Large intestine (tissue), 3 donors: Measurements from ENCODE around the gene RFX4. TPM values are rescaled to one million over a fixed set of nuclear protein-coding genes. Genes with fewer than 3 reads are reported as not detected.

Source experiments
- DNase-seq, 2 donors: peaks; one replicate each; pipeline versions ENCODE4 v3.0.0 to v3.0.0-alpha.2; 2013
- H3K27ac ChIP-seq: one replicate; pipeline ENCODE4 v1.5.1; 2013; ENCODE audit warnings: low read length
- H3K27me3 ChIP-seq: 2 replicates; pipeline ENCODE4 v1.6.1; 2013; ENCODE audit warnings: low read length; ENCODE audit not compliant: control insufficient read depth, insufficient read depth
- H3K36me3 ChIP-seq: 2 replicates; pipeline ENCODE4 v1.6.1; 2013; ENCODE audit warnings: low read length; ENCODE audit not compliant: control insufficient read depth, insufficient read depth
- H3K4me1 ChIP-seq: one replicate; pipeline ENCODE4 v1.6.1; 2013; ENCODE audit warnings: low read length; ENCODE audit not compliant: control insufficient read depth, insufficient read depth
- H3K4me3 ChIP-seq: one replicate; pipeline ENCODE4 v1.5.1; 2013; ENCODE audit warnings: low read length
- H3K9me3 ChIP-seq: one replicate; pipeline ENCODE4 v1.6.1; 2013; ENCODE audit warnings: mild to moderate bottlenecking, low read depth, low read length, moderate library complexity; ENCODE audit not compliant: control insufficient read depth
- WGBS: methylation state at CpG from one replicate; pipeline ENCODE4 v1.1.5; 2013; ENCODE audit warnings: low lambda C conversion rate; ENCODE audit not compliant: insufficient coverage; 5-methylcytosine and 5-hydroxymethylcytosine counted together
- polyA plus RNA-seq: library from polyadenylated mRNA; unstranded; fragments of 120-200 nt; gene quantifications from one replicate; pipeline ENCODE4 v1.2.1, GENCODE V29; 2013

Gene RFX4
- polyA plus RNA-seq, 1 donor = 0.13 TPM

GRCh38 chr12:106773286-106774004, 190.6 kb downstream of the RFX4 start:
- peaks cover 6% of the 10 kb centered on the region for H3K4me1 ChIP-seq
- H3K36me3 ChIP-seq = no peaks in the 10 kb centered on the region
- no peak for DNase-seq
- peaks cover 9% of the 10 kb centered on the region for H3K27me3 ChIP-seq
- peak overlapping the region; percentile 73 for H3K4me3 ChIP-seq
- H3K9me3 ChIP-seq = no peaks in the 10 kb centered on the region
- peak overlapping the region; percentile 95 for H3K27ac ChIP-seq
- no CpG with 5 or more reads among the region's 25 CpGs for whole genome bisulfite sequencing

DNA sequence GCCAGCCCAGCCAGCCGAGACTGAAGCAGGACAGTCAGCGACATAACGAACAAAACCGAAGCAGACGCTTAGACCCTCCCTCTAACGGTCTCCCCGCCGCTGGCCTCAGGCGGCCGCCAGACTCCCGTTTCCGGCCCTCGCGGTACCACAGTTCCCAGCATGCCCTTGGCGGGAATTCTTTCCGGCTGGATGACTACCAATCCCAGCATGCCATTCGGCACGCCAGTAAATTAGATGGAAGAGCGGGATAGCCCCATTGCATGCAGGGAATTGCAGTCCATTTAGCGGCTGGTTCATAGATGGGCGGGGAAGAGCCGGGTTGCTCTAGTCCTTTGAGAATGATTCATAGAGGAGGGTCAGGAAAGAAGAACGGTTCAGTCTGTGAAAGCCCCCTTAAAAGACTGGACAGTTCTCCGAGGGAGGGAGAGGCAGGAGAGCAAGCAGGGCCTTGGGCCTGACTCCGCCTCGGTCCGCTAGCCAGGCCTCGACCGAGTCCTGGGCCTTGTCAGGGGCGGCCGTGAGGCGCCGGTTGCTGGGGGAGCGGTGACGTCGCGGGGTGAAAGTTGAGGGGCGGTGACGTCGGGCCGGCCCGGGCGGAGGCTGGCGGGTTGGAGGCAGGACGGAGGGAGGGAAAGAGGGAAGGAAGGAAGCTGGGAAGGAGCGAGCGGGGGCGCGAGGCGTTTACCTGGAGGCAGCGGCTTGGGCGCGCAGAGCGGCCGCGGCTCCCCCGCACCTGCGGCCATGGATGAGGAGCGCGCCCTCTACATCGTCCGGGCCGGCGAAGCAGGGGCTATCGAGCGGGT, 191.4 kb downstream of the RFX4 start, which contains the start of gene RIC8B:
Gene RIC8B, plus strand, starts transcription at position 678 of the 803 bp plus-strand sequence. Its CDS starts 64 bp downstream, at position 742.
- WGBS = 0% methylated on average over 2 of the region's 66 CpGs
- DNase-seq = peak; percentile 98 to 100
- peaks cover 3% of the 10 kb centered on the region for H3K27me3 ChIP-seq
- H3K36me3 ChIP-seq = no peaks in the 10 kb centered on the region
- H3K4me3 ChIP-seq = peak within 1 kb of the TSS; percentile 73
- peak within 1 kb of the TSS; percentile 95 for H3K27ac ChIP-seq
- H3K4me1 ChIP-seq = peaks cover 6% of the 10 kb centered on the region
- H3K9me3 ChIP-seq = no peaks in the 10 kb centered on the region

DNA sequence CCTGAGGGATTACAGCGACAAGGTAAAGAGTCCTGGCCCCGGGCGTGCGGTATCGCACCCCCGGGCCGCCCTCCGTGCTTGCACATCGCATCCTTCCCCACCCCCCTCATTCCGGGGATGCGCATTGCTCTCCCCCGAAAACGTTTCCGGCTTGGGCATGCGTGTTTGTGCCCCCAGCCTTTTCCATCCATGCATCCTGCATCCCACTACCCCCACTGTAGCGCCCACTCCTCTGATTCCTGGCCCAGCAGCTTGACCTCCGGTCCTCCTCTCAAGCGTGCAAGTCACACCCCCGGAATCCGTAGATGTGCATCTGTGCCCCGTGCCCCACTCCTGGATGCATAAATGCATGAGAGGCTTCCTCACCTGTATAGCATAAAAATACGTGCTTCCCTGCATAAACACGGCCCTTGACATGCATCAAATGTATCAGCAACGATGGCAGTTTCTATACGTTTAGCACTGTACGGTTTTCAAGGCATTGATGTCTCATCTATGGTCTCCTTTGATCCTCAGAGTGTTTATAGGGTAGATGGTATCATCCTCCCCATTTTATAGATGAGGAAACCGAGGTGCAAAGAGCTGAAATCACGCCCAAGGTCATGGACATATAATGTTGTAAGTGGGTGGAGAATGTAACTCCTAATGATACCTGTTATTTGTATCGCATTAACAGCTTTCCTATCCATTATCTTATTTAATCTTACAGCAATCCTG, 192.2 kb downstream of the RFX4 start:
- H3K4me3 ChIP-seq = peak overlapping the region; percentile 73
- no peaks in the 10 kb centered on the region for H3K27me3 ChIP-seq
- peak overlapping the region; percentile 95 for H3K27ac ChIP-seq
- H3K4me1 ChIP-seq = peaks cover 9% of the 10 kb centered on the region
- no peaks in the 10 kb centered on the region for H3K36me3 ChIP-seq
- no peaks in the 10 kb centered on the region for H3K9me3 ChIP-seq
- WGBS = 43% methylated on average over 1 of the region's 29 CpGs
- no peak for DNase-seq

GRCh38 chr12:106776897-106777296, 194.1 kb downstream of the RFX4 start:
- WGBS = no CpG with 5 or more reads among the region's 5 CpGs
- Histone ChIP-seq H3K36me3 (no peaks in the 10 kb centered on the region), H3K27ac (no peak overlapping the region), H3K4me1 (peaks cover 9% of the 10 kb centered on the region), H3K9me3 (no peaks in the 10 kb centered on the region), H3K27me3 (no peaks in the 10 kb centered on the region), H3K4me3 (no peak overlapping the region)
- DNase-seq = no peak

DNA sequence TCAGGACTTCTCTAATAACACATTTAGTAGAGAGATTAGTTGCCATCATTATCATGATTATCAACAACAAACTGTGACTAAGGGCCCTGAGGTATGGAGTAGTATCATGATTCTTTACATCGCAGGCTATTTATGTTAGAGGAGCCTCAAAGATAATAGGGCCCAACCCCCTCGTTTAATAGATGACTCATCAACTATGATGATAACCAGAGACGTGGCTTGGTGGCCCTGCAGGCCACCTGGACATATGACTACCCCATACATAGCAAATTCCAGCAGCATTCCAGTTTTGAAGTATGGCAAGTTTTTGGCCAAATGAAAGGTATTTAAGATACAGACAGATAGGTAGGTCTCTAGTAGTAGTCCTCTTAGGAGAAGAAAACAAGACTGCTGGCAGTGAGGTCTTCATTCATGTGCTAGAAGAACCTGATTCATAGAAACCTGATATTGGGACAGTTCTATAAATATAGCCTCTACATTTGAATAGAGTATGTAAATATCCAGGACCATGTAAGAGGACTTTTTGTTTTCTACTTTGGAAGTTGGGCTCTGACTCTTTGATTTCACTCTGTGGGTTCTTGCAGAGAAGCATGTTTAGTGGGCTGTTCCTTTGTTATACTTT, 197.3 kb downstream of the RFX4 start:
- Histone ChIP-seq H3K27ac (no peak overlapping the region), H3K4me3 (no peak overlapping the region), H3K36me3 (peaks cover 7% of the 10 kb centered on the region), H3K9me3 (no peaks in the 10 kb centered on the region), H3K4me1 (peaks cover 8% of the 10 kb centered on the region), H3K27me3 (no peaks in the 10 kb centered on the region)
- DNase-seq = no peak
- no CpG with 5 or more reads among the region's 3 CpGs for WGBS

- Histone ChIP-seq H3K9me3 (no peaks in the 10 kb centered on the region), H3K4me3 (no peak overlapping the region), H3K36me3 (peaks cover 9% of the 10 kb centered on the region), H3K4me1 (peaks cover 3% of the 10 kb centered on the region), H3K27me3 (no peaks in the 10 kb centered on the region), H3K27ac (no peak overlapping the region)
- DNase-seq = no peak
- WGBS = no CpG with 5 or more reads among the region's 1 CpG
Measured at GRCh38 chr12:106782619-106783018, 199.8 kb downstream of the RFX4 start.

GRCh38 chr12:106783515-106783914, 200.7 kb downstream of the RFX4 start:
- 69% methylated on average over 2 of the region's 5 CpGs for WGBS
- Histone ChIP-seq H3K27ac (no peak overlapping the region), H3K27me3 (no peaks in the 10 kb centered on the region), H3K4me3 (no peak overlapping the region), H3K4me1 (peaks cover 3% of the 10 kb centered on the region), H3K36me3 (peaks cover 9% of the 10 kb centered on the region), H3K9me3 (no peaks in the 10 kb centered on the region)
- DNase-seq = no peak

- WGBS = no CpG with 5 or more reads among the region's 2 CpGs
- Histone ChIP-seq H3K27me3 (no peaks in the 10 kb centered on the region), H3K27ac (no peak overlapping the region), H3K4me3 (no peak overlapping the region), H3K4me1 (no peaks in the 10 kb centered on the region), H3K36me3 (peaks cover 17% of the 10 kb centered on the region), H3K9me3 (no peaks in the 10 kb centered on the region)
- DNase-seq = no peak
Measured at GRCh38 chr12:106790020-106790419, 207.2 kb downstream of the RFX4 start.

GRCh38 chr12:106791531-106791930, 208.7 kb downstream of the RFX4 start:
- H3K4me1 ChIP-seq = no peaks in the 10 kb centered on the region
- no peak for DNase-seq
- no peak overlapping the region for H3K27ac ChIP-seq
- peaks cover 15% of the 10 kb centered on the region for H3K36me3 ChIP-seq
- H3K4me3 ChIP-seq = no peak overlapping the region
- H3K27me3 ChIP-seq = no peaks in the 10 kb centered on the region
- H3K9me3 ChIP-seq = no peaks in the 10 kb centered on the region

- Histone ChIP-seq H3K9me3 (no peaks in the 10 kb centered on the region), H3K4me1 (no peaks in the 10 kb centered on the region), H3K4me3 (no peak overlapping the region), H3K36me3 (peaks cover 15% of the 10 kb centered on the region), H3K27ac (no peak overlapping the region), H3K27me3 (no peaks in the 10 kb centered on the region)
- WGBS = 100% methylated on average over 1 of the region's 1 CpG
- DNase-seq = no peak
Measured at GRCh38 chr12:106794369-106794768, 211.6 kb downstream of the RFX4 start.
